GM11168 (cell line): ENCODE measurements around the gene UCP2.

ENCODE experiments used
- in situ Hi-C: fragments of 300-500 bp; cut with MboI; formaldehyde crosslinking; loops from one replicate; pipeline ENCODE4 v1.12.0; 2022; ENCODE audit warnings: low sequenced_read_pairs; ENCODE audit not compliant: unreplicated experiment

The UCP2 gene

GRCh38 chr11:73972620-73973449 lies 9.8 kb downstream of the UCP2 start:
- in situ Hi-C loops, result no loop called here

GRCh38 chr11:73972187-73972586 lies 10.5 kb downstream of the UCP2 start:
- in situ Hi-C loops, result no loop called here

DNA sequence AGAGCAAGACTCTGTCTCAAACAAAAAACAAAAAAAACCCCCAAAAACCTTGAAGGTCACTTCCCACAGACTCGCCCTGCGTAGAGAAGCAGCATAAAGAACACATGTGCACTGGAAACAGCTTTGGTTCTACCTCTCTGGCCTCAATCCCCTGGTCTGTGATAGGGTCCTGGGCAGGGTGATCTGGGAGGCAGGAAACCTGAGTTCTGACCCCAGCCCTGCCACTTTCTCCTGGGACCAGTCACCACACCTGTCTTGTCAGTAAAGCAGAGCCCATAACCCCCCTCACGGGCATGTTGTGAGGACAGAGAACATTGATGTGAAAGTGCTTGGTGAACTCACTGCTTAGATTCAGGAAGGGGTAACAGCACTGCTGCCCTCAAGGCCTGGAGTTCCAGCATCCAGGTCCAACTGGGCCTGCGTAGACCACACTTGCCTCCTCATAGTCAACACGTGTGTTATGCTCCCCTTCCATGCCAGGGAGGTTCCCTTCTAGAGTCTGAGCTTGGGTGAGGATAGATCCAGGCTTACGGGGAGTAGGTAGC lies 11.4 kb downstream of the UCP2 start:
- in situ Hi-C loops, result no loop called here

DNA sequence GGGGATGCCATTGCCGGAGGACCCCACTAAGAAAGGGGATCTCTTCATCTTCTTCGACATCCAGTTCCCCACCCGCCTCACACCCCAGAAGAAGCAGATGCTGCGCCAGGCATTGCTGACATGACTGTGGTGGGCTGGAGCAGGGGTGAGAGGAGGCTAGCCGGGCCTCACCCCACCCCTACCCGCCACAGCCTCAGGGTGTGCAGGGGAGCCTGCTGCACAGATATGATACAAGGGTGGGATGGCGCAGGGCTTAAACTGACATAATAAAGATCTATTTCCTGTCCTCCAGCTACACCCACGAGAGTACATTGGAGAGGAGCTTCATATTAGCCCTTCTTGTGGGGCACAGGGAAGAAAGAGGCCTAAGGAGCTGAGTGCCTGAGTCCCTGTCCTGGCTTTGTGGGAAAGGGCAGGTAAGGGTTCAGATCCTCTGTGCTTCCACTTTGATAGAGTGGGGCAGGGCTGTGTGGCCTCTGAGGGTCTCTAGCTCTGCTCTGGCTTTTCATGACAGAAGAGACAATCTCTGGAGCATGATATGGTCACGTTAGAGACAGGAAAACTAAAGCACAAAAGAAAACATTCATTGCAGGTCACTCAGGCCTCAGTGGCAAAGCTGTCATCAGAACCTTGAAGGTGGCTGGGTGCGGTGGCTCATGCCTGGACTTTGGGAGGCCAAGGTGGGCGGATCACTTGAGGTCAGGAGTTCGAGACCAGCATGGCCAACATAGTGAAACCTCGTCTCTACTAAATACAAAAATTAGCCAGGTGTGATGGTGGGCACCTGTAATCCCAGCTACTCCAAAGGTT lies 12.4 kb downstream of the UCP2 start:
- in situ Hi-C loops, result no loop called here

GRCh38 chr11:73969091-73969490 lies 13.6 kb downstream of the UCP2 start:
- in situ Hi-C loops, result no loop called here

DNA sequence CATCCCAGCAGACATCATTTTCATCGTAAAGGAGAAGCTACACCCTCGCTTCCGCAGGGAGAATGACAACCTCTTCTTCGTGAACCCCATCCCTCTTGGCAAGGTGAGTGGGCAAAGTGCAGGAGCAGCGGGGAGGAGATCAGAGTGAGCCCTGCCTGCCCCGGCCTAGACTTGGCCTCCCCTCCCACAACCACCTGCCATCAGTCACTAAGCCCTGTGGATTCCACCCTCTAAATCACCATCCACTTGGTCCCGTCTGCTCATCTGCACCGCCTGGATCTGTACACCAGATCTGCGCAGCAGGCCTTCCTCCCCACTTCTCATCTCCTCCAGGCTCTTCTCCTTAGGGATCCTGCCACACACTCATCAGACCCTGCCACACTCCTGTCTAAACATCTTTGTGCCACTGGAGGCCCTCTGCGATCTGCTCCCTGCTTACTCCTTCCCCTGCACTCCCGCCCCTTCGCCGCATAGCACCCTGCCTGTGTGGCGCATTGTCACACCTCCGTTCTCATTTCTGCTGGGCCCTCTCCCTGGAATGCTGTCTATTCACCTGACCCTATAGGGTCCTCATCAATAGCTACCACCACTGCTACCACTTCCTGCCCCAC lies 14.2 kb downstream of the UCP2 start:
- in situ Hi-C loops, result no loop called here

DNA sequence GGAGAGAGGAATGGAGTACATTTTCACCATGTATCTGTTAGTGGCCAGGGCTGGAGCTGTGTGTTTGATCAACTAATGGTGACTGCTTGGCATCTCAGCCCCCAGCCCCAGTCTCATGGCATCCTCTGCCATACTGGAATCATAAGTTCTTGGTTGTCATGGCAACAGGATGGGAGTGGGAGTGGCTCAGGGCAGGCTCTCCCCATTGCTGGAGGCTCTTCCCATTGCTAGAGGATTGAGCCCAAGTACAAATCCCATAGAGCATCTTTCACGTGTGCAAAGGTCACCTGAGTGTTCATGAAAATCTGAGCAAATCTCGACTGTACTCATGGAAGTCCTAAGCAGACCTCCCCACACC lies 16.9 kb downstream of the UCP2 start:
- in situ Hi-C loops, result no loop called here

DNA sequence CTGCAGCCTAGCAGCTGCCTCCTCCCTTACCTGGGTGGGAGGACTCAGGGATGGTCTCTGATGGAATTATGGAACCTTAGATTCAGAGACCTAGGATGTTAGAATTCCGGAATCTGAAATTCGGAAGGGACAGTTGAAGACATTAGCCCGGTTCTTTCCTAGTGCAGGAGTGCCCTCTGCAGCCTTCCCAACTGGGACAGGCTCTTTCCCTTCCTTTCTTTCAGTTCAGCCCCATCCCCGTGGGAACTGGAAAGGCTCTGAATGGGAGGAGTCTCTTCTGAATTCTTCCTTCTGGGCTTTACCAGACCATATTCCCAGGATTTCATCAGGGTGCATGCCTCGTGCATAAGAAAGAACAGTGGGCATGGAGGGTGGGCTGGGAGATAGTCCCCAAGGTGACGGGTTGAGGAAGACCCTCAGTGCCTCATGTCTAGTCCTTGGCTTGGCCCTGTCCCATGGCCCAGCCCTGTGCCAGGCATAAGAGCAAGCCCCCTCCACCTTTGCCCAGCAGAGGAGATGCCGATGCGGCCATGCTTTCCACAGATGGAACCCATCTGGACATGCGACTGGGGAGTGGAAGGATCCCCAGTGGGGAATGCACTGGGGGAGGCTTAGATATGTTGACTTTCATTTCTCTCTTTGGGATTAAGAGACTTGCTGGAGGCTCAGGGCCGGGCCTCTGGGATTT lies 17.4 kb downstream of the UCP2 start:
- in situ Hi-C loops, result no loop called here

DNA sequence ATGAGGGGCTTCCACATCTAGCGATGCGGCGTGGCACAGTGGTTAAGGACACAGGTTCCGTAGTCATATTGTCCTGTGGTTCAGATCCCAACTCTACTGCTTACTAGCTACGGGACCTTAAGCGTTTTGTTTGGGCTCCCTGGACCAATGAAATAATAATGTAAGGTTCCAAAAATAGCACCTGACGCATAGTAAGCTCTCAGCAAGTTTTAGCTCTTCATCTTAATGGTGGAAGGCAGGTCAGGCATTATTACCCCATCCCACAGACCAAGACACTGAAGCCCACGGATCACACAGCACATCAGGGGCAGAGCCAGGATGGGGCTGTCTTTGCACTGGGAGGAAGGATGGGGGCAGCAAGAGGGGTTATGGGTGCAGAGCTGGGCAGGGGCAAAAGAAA lies 18.8 kb downstream of the UCP2 start:
- in situ Hi-C loops, result no loop called here

DNA sequence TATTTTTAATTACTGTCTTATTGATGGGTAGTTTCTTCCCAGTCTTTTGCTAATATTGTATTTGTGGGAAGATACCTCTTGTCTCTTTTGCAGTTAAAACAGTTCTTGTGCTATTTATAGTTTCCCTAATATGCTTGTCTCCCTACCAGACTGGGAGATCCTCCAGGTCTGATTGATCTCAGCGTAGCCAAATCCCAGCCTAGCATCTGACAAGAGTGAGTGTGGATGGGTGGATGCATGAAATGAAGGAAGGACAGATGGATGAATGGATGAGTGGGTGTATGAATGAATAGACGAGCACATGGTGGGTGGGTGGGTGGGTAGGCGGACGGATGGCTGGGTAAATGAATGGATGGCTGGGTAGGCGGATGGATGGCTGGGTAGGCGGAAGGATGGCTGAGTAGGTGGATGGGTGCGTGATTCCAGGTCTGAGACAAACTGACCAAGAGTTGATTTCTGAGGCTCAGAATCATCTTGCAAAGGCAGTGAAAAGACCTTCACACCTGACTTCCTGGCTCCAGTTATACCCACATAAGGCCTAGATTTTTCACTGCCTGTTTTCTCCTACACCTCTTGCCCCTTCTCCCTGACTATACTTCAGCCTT lies 20.4 kb downstream of the UCP2 start:
- in situ Hi-C loops, result no loop called here

DNA sequence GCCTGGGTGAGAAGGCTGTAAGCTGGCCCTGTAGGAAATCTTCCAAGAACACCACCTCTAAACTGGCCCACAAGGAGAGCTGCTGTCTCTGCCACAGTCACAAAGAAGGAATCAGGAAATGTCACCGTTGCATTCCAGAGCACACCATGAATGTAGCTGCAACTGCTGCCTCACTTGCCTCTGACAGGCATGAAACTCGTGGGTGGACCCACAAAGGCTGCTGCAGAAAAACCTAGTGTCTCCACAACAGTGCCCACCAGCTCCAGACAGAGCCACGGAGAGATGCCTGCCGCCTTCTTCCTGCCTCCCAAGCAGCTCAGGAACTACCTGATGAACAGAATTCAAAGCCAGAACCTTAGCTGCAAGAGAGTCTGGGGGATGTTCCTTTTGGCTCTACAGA lies 21.3 kb downstream of the UCP2 start:
- in situ Hi-C loops, result no loop called here

DNA sequence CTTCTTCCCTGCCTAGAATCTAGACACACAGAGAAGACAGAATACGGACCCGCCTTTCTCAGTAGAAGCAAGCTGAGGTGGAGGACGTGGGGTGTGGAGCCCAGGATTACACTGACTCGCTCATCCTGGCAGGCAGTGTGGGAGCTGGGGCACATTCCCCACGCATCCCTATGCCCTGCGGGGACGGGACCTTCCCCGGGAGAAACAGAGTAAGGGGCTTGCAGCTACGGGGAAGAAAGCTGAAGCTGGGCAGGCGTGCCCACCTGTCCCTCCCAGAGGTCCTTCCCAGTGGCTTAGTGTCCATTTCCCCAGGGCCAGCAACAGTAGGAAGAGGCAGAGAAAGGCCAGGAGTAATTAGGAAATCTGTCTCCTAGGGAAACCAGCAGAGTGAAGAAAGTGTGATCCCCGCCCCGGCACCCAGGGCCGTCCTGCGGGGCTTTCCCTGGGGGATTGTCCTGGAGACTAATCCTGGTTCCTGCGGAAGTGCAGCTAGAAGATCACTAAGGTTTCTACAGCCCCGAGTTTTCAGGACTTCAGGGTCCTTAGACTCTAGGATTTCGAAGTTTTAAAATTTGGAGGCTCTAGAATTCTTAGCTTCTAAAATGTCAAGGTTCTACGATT lies 24.0 kb downstream of the UCP2 start:
- in situ Hi-C loops, result no loop called here

DNA sequence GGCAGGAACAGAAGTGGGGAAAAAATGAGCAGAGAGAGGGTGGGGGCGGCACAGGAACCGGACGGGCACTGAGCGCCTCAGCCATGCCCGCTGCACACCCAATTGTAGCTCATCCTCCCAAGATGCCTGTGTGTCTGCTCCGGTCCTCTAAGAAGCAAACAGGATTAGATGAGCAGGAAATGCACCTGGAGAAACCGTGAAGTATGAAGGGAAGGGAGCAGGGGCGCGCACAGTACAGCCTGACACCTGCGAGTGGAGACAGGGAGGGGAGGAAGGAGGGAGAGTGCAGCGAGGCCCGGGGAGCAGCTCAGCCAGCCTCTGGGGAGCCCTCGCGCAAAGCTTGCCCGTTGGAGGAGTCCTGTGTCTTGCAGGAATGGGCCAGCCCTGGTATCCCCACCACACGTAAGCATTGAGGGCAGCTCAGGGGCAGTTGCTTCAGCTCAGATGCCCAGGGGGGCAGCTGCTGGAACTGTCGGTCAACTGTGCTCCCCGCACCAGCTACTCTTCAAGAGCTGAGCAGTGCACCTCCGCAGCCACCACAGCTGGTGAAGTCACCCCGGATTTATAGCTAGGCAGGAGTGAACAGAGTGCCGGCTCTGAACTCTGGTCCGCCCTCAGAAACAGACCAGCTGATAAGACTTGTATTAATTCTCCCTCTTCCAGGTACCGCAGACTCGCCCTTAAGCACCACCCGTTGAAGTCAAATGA lies 24.8 kb downstream of the UCP2 start:
- in situ Hi-C loops, result no loop called here

- in situ Hi-C loops, result no loop called here
Measured at GRCh38 chr11:73956876-73957653, 25.6 kb downstream of the UCP2 start.

- in situ Hi-C loops, result no loop called here
Measured at GRCh38 chr11:73951797-73952196, 30.8 kb downstream of the UCP2 start.

DNA sequence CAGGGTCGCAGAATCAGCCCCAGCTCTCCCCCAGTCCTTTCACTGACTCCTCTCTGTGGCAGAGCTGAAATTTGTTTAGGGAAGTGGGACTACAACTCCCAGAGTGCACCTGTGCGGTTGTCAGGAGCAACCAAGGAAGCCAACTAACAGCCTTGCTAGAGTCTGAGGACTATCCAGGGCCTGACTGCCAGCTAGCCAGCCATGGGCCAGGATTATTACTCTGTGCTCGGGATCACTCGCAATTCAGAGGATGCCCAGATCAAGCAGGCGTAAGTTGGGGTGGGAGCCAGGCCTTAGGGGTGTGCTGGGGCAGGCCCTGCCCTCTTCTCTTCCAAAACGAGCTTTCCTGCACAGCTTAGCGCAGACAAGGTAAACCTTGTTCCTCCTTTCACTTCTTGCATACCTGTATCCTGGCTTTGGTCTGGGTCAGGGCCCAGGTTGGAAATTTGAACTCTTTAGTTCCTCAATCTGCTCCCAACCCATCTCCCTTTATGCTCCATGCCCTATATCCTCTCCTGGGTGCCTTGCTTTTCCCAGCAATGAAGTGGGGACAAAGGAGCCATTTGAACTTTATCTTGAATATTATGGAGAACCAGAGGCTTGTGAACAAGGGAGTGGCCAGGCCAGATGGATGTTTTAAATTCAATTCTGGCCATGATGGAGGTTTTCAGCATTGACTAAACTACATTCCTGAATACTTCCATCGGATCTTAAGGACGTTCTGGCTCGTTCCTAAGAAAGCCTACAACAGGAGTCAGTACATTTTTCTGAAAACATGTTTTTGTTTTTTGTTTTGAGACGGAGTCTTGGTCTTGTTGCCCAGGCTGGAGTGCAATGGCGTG lies 31.6 kb downstream of the UCP2 start, which contains the start of gene DNAJB13:
Gene DNAJB13, plus strand, starts transcription at position 158 of the 842 bp plus-strand sequence. Its CDS starts 44 bp downstream, at position 202.
- in situ Hi-C loops, result no loop called here

- in situ Hi-C loops, result no loop called here
Measured at GRCh38 chr11:73949912-73950311, 32.7 kb downstream of the UCP2 start.
